Astrocyte of the cerebellum (primary cell): ENCODE results near the gene FOXJ1.

Source experiments
- DNase-seq: peaks from one replicate; pipeline ENCODE4 v3.0.0-alpha.2; 2011; ENCODE audit warnings: low read depth
- H3K4me3 ChIP-seq: 2 replicates; pipeline ENCODE4 v1.5.1; 2011; ENCODE audit warnings: mild to moderate bottlenecking, low read depth, low read length, moderate library complexity
- CTCF ChIP-seq: IDR thresholded peaks from 2 replicates; pipeline ENCODE4 v1.5.1; 2012; ENCODE audit warnings: low read length, low read depth, moderate library complexity, mild to moderate bottlenecking; ENCODE audit errors: missing control alignments
- in situ Hi-C: cut with HindIII; loops from 2 replicates; pipeline ENCODE4 v1.10.0; 2017; ENCODE audit warnings: low sequenced_read_pairs

The FOXJ1 gene

GRCh38 chr17:76150712-76151622 is 9.9 kb upstream of the FOXJ1 start:
- no peak overlapping the region for H3K4me3 ChIP-seq
- in situ Hi-C loops = no loop called here
- no peak for TF ChIP-seq CTCF
- no peak for DNase-seq

- in situ Hi-C loops = no loop called here
- DNase-seq = no peak
Measured at GRCh38 chr17:76149214-76149613, 8.2 kb upstream of the FOXJ1 start.

GRCh38 chr17:76148015-76148326 is 6.9 kb upstream of the FOXJ1 start:
- no peak for DNase-seq
- in situ Hi-C loops = no loop called here
- no peak for TF ChIP-seq CTCF
- no peak overlapping the region for H3K4me3 ChIP-seq

More at GRCh38 chr17:76149214-76149613, 8.2 kb upstream of the FOXJ1 start:
- TF ChIP-seq CTCF = no peak
- no peak overlapping the region for H3K4me3 ChIP-seq

GRCh38 chr17:76147211-76148014 is 6.4 kb upstream of the FOXJ1 start:
- in situ Hi-C loops = no loop called here
- no peak overlapping the region for H3K4me3 ChIP-seq
- DNase-seq = no peak
- TF ChIP-seq CTCF = peak; percentile 55

- no peak for DNase-seq
- in situ Hi-C loops = no loop called here
- TF ChIP-seq CTCF = no peak
- H3K4me3 ChIP-seq = no peak overlapping the region
Measured at GRCh38 chr17:76146053-76146851, 5.2 kb upstream of the FOXJ1 start.
